GM12892 (cell line): Measurements from ENCODE around the gene PODXL.

ENCODE experiments used
- POLR2A ChIP-seq: IDR thresholded peaks from 2 replicates; pipeline ENCODE4 v1.6.1; 2011; ENCODE audit warnings: low read depth, low read length, control low read depth
- POLR2AphosphoS5 ChIP-seq: IDR thresholded peaks from 2 replicates; pipeline ENCODE4 v1.6.1; 2011; ENCODE audit warnings: low read depth, low read length, control low read depth
- TAF1 ChIP-seq: IDR thresholded peaks from 2 replicates; pipeline ENCODE4 v1.6.1; 2011; ENCODE audit warnings: low read depth, mild to moderate bottlenecking, control low read depth, low read length, borderline replicate concordance

DNA sequence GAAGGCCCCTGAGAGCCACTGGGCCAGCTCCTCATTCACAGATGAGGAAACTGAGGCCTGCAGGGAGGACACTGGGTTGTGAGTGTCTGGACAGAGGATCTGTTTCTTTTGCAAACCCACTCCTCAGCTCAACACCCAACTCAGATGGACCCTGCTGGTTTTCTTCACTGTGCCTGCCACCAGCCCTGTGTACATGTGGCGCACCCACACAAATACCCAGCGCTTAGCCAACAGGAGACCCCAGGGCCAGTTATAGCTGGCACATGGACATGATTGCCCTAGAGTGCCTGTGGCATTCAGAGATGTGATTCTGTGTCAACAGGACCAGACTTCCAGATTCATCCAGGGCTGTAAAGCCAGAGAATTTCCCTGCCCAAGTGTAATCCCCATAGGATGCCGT, 12.4 kb downstream of the PODXL start:
- TF ChIP-seq POLR2AphosphoS5 (no peak), POLR2A (no peak), TAF1 (no peak)
